NAMALWA (cell line): Measurements from ENCODE around the gene CHAC1.
"Not testable (repeated sequence)": the region's sequence is repeated elsewhere in the genome, so short reads cannot be mapped to it uniquely, and the experiment has no call there.

Source experiments
- DNase-seq: peaks from one replicate; pipeline ENCODE4 v3.0.0-alpha.2; 2015; ENCODE audit warnings: low spot score

The CHAC1 gene

GRCh38 chr15:40957041-40957555 lies 3.8 kb downstream of the CHAC1 start:
- no peak for DNase-seq

GRCh38 chr15:40957581-40958051 lies 4.3 kb downstream of the CHAC1 start:
- DNase-seq, result no peak

GRCh38 chr15:40958146-40958545 lies 4.9 kb downstream of the CHAC1 start:
- DNase-seq, result peak; percentile 28

GRCh38 chr15:40958723-40959122 lies 5.5 kb downstream of the CHAC1 start:
- peak; percentile 17 for DNase-seq

DNA sequence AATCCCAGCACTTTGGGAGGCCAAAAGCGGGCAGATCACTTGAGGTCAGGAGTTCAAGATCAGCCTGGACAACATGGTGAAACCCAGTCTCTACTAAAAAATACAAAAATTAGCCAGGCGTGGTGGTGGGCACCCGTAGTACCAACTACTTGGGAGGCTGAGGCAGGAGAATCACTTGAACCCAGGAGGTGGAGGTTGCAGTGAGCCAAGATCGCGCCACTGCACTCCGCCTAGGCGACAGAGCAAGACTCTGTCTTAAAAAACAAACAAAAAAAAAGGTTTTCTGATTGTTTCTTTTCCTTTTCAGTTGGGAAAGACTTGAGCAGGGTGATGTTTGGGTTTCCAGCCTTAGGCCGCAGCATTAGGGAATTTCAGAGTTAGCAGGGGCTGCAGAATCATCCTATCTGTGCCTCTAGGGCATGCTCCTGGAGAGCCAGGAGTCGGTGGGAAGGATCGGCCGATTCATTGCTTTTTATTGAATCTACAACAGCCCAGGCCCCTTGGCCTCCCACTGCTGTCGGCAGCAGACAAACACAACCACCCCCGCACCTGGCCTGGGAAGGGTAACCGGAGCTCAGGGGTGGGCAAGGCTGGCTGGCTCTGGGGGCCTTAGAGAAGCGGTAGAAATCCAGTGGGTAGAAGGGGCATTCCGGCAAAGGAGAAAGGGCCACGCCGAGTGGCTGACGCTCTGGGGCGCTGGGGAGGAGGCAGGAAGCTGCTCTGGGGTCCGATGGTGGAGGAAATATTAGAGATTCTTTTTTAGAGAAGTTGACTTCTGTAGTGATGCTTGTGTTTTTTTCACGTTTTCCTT lies 6.3 kb downstream of the CHAC1 start:
- DNase-seq, result no peak

- no peak for DNase-seq
Measured at GRCh38 chr15:40960151-40960885, 7.0 kb downstream of the CHAC1 start.

- no peak for DNase-seq
Measured at GRCh38 chr15:40960925-40961324, 7.7 kb downstream of the CHAC1 start.

GRCh38 chr15:40961740-40962139 lies 8.5 kb downstream of the CHAC1 start:
- not testable (repeated sequence) for DNase-seq

GRCh38 chr15:40962317-40962716 lies 9.0 kb downstream of the CHAC1 start:
- not testable (repeated sequence) for DNase-seq

- DNase-seq, result no peak
Measured at GRCh38 chr15:40963201-40963600, 9.9 kb downstream of the CHAC1 start.

DNA sequence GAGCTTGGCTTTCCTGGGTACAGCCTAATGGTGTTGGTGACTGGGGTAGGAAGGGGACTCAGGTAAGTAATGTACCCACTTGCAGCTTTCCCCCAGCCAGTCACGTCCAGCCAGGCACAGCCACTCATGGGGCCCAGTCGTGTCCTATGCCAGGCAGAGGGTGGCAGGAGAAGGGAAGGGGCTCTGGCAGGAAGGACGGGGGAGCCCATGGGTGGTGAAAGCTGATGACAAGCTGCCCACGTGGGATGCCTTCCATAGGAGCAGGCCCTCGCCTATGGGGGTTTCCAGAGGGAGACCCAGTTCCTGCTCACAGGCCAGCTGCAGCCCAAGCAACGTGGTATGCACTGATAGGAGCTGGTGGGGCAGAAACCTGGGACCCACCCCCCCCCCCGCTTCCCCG lies 10.7 kb downstream of the CHAC1 start:
- no peak for DNase-seq

DNA sequence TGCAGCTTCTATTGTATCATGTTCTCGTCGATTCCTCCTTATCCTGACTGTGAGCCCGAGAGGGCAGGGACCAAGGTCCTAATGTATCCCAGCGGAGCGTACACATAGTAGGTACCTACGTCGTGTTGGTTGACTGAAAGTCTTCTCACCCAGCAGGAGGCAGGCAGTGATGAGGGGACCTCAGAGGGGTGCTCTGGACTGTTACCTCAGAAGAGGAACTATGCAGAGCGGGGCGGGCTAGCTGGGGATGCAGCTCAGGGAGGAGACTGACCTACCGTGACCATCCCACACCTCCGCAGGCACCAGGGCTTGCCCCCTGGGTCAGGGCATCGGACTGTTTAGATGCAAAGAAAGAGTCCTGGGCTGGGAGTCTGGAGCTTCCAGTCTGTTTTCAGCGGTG lies 11.4 kb downstream of the CHAC1 start:
- no peak for DNase-seq

DNA sequence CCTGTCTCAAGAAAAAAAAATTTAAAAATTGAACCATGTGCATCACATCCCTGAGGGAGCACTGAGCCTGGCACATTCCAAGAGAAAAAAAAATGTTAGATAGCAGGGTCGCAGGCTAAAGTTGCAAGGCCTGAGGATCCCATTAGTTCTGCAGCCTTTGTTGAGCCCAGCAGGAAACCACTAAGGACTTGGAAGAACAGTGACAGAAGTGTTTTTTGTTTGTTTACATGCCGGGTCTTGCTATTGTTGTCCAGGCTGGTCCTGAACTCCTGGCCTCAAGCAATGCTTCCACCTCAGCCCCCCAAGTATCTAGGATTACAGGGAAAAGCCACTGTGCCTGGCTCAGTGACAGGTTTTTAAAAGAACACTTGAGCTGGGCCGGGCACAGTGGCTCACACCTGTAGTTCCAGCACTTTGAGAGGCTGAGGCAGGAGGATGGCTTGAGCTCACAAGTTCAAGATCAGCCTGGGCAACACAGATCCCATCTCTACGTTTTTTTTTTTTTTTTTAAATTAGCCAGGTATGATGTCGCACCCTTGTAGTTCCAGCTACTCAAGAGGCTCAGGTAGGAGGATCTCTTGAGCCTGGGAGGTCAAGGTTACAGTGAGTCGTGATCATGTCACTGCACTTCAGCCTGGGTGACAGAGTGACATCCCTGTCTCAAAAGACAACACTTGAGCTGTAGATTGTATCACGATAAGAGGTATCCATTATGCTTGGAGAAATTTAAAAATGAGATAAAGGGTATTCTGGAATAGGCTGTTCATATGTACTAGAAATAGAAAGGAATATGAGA lies 15.2 kb downstream of the CHAC1 start:
- DNase-seq, result no peak

- DNase-seq, result no peak
Measured at GRCh38 chr15:40969363-40969762, 16.1 kb downstream of the CHAC1 start.

GRCh38 chr15:40974879-40975278 lies 21.6 kb downstream of the CHAC1 start:
- no peak for DNase-seq

DNA sequence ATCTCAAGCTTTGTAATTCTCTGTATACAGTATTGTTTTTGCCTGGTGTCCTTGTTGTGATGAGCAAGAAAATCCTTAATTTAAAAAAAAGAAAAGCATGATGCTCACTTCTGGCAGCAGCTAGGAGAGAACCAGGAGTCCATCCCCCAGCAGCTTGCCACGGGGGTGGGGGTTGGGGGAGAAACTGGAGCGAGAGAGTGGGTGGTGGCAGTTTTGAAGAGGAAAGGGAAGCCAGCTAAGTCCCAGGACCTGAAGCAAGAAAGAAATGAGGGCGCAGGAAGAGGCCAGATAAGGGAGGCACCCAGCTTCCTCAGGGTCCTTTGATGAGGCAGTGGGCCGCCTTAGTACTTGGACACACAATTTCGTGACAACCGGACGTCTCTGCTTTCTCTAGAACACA lies 23.5 kb downstream of the CHAC1 start:
- DNase-seq, result no peak

GRCh38 chr15:40978141-40978540 lies 24.9 kb downstream of the CHAC1 start:
- no peak for DNase-seq

GRCh38 chr15:40978562-40978961 lies 25.3 kb downstream of the CHAC1 start:
- no peak for DNase-seq

- no peak for DNase-seq
Measured at GRCh38 chr15:40981186-40981585, 27.9 kb downstream of the CHAC1 start.

- DNase-seq, result no peak
Measured at GRCh38 chr15:40982855-40983254, 29.6 kb downstream of the CHAC1 start.

DNA sequence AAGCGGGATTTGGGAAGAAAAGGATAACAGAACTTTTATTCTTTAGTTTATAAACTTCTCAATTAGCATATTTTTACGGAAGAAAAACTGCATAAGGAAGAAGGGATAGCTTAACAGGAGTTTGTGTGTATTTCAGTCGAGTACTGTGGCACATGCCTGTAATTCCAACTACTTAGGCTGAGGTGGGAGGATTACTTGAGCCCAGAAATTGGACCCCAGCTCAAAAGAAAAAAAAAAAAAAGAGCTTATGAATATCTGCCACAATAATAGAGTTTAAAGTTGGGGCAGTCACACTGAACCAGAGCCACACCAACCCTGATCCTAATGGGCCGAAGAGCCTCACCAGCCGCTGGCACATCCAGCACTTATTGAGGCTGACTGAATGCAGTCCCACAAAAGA lies 31.1 kb downstream of the CHAC1 start:
- no peak for DNase-seq

- no peak for DNase-seq
Measured at GRCh38 chr15:40984964-40985363, 31.7 kb downstream of the CHAC1 start.
